ENCODE measurements around the gene TSPAN14. TPM values are rescaled to one million over a fixed set of nuclear protein-coding genes. Genes with fewer than 3 reads are reported as not detected.

The TSPAN14 gene
- total and polyA plus RNA-seq, 2 experiments from 2014 or later, result 17.9 to 40.7 TPM

DNA sequence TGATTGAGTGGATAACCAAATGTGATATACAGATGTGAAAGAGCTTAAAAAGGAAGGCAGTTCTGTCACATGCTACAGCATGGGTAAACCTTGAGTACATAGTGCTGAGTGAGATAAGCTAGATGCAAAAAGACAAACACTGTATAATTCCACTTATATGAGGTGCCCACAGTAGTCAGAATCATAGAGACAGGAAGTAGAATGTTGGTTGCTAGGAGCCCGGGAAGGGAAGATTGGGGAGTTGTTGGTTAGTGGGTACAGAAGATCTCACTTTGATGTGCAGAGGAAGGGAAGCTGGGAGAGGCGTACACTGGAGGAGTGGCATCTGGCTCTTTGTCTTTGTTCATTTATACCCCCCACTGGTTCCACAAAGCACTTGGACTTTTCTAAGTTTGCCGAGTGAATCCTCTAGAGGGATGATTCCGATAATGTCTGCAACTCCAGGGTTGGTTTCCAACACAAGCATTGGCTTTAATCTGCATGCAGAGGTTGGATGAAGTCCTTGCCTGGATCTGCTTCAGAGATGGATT, 39.5 kb downstream of the TSPAN14 start (continued):
- no peak for TF ChIP-seq JUNB (IDR thresholded peaks at IDR 0.05; ENCODE audit: unreplicated experiment)
- TF ChIP-seq, protein P1, sequence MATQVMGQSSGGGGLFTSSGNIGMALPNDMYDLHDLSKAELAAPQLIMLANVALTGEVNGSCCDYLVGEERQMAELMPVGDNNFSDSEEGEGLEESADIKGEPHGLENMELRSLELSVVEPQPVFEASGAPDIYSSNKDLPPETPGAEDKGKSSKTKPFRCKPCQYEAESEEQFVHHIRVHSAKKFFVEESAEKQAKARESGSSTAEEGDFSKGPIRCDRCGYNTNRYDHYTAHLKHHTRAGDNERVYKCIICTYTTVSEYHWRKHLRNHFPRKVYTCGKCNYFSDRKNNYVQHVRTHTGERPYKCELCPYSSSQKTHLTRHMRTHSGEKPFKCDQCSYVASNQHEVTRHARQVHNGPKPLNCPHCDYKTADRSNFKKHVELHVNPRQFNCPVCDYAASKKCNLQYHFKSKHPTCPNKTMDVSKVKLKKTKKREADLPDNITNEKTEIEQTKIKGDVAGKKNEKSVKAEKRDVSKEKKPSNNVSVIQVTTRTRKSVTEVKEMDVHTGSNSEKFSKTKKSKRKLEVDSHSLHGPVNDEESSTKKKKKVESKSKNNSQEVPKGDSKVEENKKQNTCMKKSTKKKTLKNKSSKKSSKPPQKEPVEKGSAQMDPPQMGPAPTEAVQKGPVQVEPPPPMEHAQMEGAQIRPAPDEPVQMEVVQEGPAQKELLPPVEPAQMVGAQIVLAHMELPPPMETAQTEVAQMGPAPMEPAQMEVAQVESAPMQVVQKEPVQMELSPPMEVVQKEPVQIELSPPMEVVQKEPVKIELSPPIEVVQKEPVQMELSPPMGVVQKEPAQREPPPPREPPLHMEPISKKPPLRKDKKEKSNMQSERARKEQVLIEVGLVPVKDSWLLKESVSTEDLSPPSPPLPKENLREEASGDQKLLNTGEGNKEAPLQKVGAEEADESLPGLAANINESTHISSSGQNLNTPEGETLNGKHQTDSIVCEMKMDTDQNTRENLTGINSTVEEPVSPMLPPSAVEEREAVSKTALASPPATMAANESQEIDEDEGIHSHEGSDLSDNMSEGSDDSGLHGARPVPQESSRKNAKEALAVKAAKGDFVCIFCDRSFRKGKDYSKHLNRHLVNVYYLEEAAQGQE (IDR thresholded peaks at IDR 0.05; ENCODE audit: unreplicated experiment), result no peak
- TF ChIP-seq, protein P2, sequence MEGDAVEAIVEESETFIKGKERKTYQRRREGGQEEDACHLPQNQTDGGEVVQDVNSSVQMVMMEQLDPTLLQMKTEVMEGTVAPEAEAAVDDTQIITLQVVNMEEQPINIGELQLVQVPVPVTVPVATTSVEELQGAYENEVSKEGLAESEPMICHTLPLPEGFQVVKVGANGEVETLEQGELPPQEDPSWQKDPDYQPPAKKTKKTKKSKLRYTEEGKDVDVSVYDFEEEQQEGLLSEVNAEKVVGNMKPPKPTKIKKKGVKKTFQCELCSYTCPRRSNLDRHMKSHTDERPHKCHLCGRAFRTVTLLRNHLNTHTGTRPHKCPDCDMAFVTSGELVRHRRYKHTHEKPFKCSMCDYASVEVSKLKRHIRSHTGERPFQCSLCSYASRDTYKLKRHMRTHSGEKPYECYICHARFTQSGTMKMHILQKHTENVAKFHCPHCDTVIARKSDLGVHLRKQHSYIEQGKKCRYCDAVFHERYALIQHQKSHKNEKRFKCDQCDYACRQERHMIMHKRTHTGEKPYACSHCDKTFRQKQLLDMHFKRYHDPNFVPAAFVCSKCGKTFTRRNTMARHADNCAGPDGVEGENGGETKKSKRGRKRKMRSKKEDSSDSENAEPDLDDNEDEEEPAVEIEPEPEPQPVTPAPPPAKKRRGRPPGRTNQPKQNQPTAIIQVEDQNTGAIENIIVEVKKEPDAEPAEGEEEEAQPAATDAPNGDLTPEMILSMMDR (conservative IDR thresholded peaks at IDR 0.05; ENCODE audit: low read depth in 2 of 2), result no peak

DNA sequence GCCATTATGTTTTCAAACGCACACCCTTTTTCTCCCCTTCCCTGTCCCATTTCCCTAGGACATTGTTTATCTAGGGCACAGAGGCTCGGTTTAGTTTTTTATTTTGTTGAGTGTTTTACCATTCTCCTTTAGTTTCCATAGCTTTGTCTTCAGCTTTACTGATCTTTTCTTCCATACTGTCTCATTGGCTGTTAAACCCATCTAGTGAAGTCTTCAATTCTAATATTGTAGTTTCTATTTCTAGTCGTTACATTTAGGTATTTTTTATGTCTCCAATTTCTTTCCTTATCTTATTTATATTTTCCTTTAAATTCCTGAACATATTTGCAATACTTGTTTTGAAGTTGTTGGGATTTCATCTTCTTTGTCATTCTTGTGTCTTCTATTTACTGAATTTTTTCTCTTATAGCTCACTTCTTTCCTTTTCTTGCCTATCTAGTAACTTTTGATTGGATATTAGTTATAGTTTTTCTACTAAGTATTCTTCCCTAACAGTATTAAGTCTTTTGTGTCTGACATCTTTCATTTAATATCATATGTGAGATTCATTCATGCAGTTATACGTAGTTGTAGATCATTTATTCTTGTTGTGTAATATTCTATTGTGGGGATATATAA, 42.6 kb downstream of the TSPAN14 start:
- H3K4me2 ChIP-seq, result no peak overlapping the region
- H3K36me3 ChIP-seq (ENCODE audit: insufficient read depth), result no peaks in the 10 kb centered on the region
- H3K27ac ChIP-seq (ENCODE audit: low read depth), result no peak overlapping the region
- H3K4me1 ChIP-seq (ENCODE audit: insufficient read depth), result peaks cover 8% of the 10 kb centered on the region; the same call in 1 of the 2 replicates
- H3K4me3 ChIP-seq, result no peak overlapping the region
- no peak overlapping the region for H3K4me3 Mint-ChIP-seq
- H3K27me3 Mint-ChIP-seq (ENCODE audit: insufficient read depth, low read depth, poor library complexity), result peaks cover 5% of the 10 kb centered on the region
- peaks cover 35% of the 10 kb centered on the region for H4K20me1 ChIP-seq (replicated peaks; ENCODE audit: insufficient read depth)
- H3K36me3 Mint-ChIP-seq (ENCODE audit: low read depth), result peaks cover 12% of the 10 kb centered on the region; the same call in 2 of the 3 replicates
- H2AFZ ChIP-seq, result no peak overlapping the region
- DNase-seq (ENCODE audit: low spot score), result no peak
- H3K27me3 ChIP-seq (ENCODE audit: insufficient read depth), result no peaks in the 10 kb centered on the region
- H3K9me2 ChIP-seq (ENCODE audit: insufficient read depth), result no peaks in the 10 kb centered on the region
- no peaks in the 10 kb centered on the region; the same call in 2 of the 3 replicates for H3K9me3 Mint-ChIP-seq
- no peak overlapping the region for H3K27ac Mint-ChIP-seq
- peaks cover 26% of the 10 kb centered on the region for H3K4me1 Mint-ChIP-seq
- ATAC-seq, result no peak
- H3F3A ChIP-seq (replicated peaks; ENCODE audit: low read depth), result no peaks in the 10 kb centered on the region
- peaks cover 88% of the 10 kb centered on the region for H3K79me2 ChIP-seq (replicated peaks; ENCODE audit: insufficient read depth)
- no peak for TF ChIP-seq NANOG (IDR thresholded peaks at IDR 0.05; ENCODE audit: borderline replicate concordance)
- no peak for TF ChIP-seq EZH2 (IDR thresholded peaks at IDR 0.05; ENCODE audit: low read depth, unreplicated experiment)
- TF ChIP-seq, protein P1 (IDR thresholded peaks at IDR 0.05; ENCODE audit: unreplicated experiment), result no peak
- TF ChIP-seq, protein P2 (conservative IDR thresholded peaks at IDR 0.05; ENCODE audit: low read depth in 2 of 2), result no peak
- no peak for TF ChIP-seq STAT1 (IDR thresholded peaks at IDR 0.05; ENCODE audit: unreplicated experiment)
- no peak for TF ChIP-seq EZH2phosphoT487 (IDR thresholded peaks at IDR 0.05; ENCODE audit: unreplicated experiment)
- TF ChIP-seq ZNF331 (CRISPR knock-in tag; IDR thresholded peaks at IDR 0.05; ENCODE audit: low read depth), result no peak
- no peak for TF ChIP-seq JUNB (IDR thresholded peaks at IDR 0.05; ENCODE audit: unreplicated experiment)
- TF ChIP-seq POLR2AphosphoS5 (IDR thresholded peaks at IDR 0.05; ENCODE audit: low read depth), result no peak
- TF ChIP-seq, protein P3, sequence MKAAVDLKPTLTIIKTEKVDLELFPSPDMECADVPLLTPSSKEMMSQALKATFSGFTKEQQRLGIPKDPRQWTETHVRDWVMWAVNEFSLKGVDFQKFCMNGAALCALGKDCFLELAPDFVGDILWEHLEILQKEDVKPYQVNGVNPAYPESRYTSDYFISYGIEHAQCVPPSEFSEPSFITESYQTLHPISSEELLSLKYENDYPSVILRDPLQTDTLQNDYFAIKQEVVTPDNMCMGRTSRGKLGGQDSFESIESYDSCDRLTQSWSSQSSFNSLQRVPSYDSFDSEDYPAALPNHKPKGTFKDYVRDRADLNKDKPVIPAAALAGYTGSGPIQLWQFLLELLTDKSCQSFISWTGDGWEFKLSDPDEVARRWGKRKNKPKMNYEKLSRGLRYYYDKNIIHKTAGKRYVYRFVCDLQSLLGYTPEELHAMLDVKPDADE (IDR thresholded peaks at IDR 0.05), result no peak
- TF ChIP-seq ZNF114 (CRISPR knock-in tag; IDR thresholded peaks at IDR 0.05), result no peak

Data from GM23338 (cell line).